Stimulated activated CD8-positive, alpha-beta memory T cell treated with anti-CD3 and anti-CD28 coated beads, Interleukin-15, amount 100 ng/mL, for 48 hours (primary cell): Measurements from ENCODE around the gene AQP4.

Experiments used
- DNase-seq, 2 donors: peaks; one replicate each; pipeline ENCODE4 v3.0.0-alpha.2; 2020; ENCODE audit warnings: low read depth in 2 of 2

AQP4 gene

DNA sequence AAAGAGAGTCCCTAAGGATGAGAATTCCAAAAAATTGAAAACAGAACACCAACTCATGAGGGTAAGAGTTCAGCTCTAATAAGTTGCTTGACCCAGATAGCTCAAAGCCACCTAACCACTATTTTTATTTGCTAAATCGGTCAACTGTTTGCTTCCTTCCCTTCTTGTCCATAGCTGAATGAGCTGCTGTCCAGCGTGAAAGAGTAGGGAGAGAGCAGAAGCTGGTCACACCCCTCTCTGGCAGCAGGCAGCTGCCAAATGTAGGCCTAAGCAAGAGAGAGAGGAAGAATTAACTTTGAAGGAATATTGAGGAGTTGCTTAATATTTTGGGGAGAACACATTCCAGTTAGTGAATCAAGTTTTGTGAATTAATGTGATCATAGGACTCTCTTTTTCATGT, 25.9 kb downstream of the AQP4 start:
- DNase-seq = no peak

DNA sequence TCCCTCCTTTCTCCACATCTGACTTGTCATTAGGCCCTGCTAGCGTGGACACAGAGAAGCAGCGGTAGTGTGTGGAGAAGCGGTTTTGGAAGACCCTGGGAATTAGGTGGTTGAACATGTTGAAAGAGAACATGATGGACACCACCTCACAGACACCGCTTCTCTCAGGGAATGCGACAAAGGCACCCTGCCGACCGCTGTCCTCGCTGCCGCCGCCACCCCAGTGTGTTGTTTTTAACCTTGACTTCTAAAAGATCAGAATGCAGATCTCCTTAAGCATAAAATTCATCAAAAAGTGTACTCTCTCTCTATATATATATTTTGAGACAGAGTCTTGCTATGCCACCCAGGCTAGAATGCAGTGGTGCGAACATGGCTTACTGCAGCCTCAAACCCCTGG, 33.2 kb downstream of the AQP4 start:
- DNase-seq = no peak

DNA sequence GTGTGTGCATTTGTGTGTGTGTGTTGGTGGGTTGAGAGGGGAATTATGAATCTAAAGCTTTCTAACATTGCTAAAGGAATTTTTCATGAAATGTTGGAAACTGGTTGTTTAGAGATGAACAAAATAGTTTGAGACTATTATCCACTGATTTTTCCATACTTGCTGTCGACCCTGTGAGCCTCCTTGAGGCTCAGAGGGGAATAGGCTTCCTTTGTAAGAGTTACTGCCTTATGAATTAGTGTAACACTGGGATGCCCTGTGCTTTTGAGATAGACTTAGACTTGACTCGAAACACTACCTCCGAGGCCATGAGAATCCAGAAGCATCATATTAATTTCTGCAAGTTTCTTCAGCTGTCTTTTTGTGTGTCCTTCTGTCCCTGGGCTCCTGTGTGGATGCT, 37.9 kb downstream of the AQP4 start:
- DNase-seq = no peak

DNA sequence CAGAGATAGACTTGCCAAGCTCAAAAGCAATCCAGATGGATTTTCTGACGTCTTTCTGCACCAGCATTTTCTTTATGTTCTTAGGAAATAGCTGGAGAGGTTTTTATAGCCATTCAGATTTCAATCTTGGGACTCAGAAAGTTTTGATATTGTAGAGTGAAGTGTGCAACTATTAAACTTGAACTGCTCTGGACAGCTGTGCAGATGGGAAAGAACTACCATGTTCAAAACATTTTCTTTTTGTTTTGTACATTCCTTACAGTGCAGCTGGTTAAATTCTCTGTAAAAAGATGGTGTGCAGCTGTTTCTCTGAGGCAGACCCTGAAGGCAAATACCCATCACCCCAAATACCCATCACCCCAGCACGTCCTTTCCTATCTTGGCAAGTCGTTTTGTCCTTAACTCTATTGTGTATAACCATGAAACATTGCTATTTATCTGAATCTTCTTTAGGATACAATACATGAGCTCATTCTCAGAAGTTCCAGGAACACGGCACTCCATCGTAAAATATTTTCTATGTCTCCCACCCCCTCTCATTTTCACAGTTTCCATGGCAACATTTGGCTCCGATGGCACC, 38.8 kb downstream of the AQP4 start:
- DNase-seq = no peak

DNA sequence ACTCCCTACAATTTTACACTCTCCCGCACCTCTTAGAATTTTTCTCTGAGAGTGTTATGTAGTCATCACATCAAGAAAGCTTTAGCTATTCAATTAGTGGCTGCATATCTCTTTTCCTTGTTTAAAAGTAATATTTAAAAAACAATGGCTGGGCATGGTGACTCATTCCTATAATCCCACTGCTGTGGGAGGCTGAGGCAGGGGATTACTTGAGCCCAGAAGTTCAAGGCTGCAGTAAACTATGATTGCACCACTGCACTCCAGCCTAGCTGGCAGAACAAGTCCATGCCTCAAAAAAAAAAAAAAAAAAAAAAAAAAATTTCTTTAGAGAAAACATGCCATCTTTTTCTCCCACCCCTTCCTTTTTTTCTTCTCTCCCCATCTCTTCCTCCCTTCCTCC, 44.3 kb downstream of the AQP4 start:
- no peak for DNase-seq

DNA sequence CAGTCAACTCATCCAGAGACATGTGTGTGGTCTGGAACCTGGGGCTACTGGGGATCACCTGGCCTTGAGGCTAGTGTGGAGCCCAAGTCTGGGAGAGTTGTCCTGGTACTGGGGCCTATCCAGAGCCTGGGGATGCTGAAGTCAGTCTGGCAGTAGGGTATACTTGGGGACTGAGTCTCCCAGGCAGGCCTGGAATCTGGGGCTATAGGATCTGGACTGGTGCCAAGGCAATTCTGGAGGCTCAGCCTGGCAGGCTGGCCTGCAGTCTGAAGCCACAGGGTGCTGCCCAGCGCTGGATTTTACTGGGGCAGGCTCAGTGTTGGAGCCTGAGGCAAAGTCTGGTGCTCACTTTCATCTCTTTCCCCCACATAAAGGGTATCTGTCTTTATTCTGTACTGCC, 46.5 kb downstream of the AQP4 start:
- no peak for DNase-seq

DNA sequence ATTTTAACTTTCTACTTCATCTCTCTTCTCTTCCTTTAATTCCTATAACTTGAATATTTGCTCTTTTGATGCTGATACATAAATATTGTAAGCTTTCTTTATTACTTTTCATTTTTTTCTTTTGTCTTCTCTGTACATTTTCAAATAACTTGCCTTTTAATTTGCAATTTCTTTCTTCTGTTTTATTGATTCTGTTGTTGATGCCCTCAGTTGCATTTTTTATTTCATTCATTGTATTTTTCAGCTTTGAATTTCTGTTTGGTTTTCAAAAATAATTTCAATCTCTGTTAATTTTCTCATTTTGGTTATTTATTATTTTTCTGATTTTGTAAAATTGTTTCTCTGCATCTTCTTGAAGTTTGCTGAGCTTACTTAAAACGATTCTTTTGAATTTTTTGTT, 47.0 kb downstream of the AQP4 start:
- DNase-seq = no peak

DNA sequence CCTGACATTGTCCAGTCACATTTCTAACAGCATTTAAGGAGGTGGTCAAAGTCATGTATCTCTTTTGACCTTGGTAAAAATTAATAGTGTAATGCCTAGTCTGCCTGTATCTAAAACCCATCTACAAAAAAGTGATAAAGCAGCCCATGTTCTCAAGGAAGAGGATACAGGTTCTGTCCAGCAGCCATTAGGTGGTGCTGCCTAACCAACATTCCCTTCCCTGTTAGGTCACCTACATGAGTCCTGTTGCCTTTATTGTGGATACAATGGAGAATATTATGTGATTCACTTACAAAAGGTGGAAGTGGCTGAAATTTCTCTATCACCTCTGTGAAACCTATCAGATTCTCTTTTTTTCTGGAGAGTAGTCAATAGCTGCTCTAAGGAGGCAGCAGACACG, 52.5 kb downstream of the AQP4 start:
- DNase-seq = no peak

DNA sequence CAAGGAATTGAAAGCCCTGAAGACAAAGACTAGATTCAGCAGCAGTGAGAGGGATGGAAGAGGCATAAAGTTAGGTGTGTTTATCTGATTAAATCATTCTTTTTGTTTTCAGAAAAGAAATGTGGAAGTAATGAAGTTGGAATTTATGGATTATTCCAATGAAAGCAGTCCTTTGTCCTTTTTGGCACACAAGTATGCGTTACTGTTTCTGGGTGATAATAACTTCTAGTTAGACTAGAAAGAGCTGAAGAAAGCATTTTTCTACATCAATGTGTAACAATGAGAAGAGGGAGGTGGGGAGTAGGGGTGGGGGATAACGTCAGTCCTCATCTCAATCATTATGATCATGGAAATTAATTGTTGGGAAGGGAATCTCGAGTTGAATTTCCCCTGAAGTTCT, 53.0 kb downstream of the AQP4 start:
- no peak for DNase-seq

DNA sequence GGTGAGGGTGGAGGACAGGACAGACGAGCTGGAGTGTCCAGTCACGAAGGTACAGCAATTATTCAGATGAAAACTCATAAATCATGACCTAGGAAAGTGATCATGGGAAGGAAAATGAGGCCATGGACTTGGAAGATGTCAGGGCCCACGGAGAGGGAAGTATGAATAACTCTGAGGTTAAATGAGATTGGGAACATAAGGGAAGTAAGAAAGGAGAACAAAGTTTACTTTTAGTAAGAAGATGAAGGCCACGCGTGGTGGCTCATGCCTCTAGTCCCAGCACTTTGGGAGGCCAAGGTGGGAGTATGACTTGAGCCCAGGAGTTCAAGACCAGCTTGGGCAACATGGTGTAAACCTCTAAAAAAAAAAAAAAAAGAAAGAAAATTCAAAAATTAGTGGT, 56.2 kb downstream of the AQP4 start:
- no peak for DNase-seq

DNA sequence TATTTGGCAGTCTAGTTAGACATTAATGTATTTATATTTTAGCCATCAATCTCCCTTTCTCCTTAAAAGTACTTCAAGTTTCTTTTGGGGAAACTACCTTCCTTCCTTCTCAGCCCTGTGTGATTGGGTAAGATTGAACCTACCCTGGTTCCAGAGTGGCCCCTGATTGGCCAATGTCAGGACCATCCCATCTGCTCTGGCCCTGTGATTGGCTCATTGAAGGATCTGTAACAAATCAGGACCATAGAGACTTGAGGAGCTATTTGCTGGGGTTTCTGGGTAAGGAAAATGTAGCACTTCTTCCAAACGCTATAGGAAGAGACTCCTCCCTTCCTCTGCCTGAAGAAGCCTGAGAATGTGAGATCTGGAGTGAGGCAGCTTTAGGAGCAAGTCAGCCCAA, 59.3 kb downstream of the AQP4 start:
- no peak for DNase-seq

DNA sequence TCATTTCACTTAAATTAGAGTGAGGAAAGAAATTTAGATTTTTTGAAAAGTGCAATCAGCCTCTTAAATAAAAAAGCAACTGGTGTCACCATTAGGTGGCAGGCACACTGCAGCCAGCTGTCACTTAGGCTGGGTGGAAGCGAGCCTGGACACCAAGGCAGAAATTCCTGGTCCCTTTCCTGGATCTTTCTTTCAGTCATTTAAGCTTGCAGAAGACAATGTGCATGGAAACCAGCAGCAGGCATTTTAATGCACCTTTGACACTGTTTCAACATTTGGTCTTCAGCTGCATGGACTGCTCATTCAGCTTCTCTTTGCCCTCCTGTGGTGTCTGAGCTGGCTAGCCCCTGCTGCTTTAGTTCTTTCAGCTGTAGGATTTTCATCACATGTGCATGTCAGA, 61.0 kb downstream of the AQP4 start:
- DNase-seq = no peak

DNA sequence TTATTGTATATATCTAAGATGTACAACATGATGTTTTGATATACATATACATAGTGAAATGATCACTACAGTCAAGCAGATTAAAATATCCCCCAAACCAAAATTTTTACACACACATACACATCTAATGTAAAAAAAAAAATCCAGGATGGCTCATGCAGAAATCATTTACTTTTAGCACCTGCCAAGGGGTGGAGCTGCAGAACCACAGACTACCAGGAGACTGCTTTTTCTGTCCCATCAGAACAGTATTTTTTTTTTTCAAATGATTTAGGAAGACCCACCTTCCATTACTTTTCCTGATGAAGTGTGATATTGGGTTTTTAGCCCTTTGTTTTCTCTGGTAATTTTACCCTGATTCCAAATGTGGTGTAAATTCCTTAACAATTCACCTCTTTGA, 61.9 kb downstream of the AQP4 start:
- DNase-seq = no peak

DNA sequence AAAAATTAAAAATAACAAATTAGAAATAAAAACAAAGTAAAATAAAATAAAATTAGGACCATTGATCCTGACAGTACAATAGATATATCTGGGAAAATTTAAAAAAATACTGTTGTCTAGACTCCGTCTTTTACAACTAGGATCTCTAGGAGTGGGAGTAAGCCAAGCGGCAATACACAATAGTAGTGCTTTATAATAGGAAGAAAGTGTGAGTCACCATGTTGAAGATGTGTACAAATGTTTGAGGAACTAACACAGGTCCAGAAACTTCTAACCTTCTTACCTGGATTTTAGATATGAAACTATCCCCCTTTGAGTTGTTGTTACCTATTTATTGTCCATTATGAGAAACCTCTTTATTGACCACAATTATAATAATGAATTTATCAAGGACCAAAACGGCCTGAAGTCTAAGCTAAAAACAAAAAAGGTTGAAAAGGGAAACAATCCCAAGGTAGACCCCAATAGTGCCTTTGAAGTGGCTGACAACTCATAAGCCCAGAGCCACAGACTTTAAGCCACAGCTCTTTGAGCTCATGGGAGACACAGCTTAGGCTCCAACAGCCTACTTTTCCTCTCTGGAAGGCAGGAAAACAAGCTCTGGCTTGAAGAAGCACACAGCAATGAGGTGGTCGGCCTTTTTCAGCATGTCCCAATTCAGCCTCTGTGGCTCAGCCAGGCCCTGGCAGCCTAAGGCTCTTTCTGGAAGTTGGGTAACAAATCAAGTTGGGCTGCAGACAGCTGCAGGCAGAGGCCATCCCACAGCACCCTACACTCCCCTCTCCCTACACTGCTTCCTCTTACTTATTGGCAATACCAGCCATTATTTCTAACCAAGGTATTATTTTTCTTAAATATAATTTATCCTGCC, 62.9 kb downstream of the AQP4 start:
- no peak for DNase-seq
